HEK293T (cell line): ENCODE results near the gene ZCRB1.

Experiments
- ARNT ChIP-seq: fragments of 450-650 bp; IDR thresholded peaks from 2 replicates; pipeline ENCODE4 v1.6.1; 2017; ENCODE audit warnings: mild to moderate bottlenecking
- BHLHE40 ChIP-seq: fragments of 450-650 bp; IDR thresholded peaks from 2 replicates; pipeline ENCODE4 v1.6.1; 2016; ENCODE audit warnings: mild to moderate bottlenecking, moderate library complexity, borderline replicate concordance
- ELF4 ChIP-seq: fragments of 450-650 bp; IDR thresholded peaks from 2 replicates; pipeline ENCODE4 v1.6.1; 2017; ENCODE audit warnings: antibody characterized with exemption
- SUZ12 ChIP-seq: fragments of 450-650 bp; IDR thresholded peaks from 2 replicates; pipeline ENCODE4 v1.6.1; 2016; ENCODE audit warnings: mild to moderate bottlenecking
- TARDBP ChIP-seq: fragments of 450-650 bp; IDR thresholded peaks from 2 replicates; pipeline ENCODE4 v1.6.1; 2016

DNA sequence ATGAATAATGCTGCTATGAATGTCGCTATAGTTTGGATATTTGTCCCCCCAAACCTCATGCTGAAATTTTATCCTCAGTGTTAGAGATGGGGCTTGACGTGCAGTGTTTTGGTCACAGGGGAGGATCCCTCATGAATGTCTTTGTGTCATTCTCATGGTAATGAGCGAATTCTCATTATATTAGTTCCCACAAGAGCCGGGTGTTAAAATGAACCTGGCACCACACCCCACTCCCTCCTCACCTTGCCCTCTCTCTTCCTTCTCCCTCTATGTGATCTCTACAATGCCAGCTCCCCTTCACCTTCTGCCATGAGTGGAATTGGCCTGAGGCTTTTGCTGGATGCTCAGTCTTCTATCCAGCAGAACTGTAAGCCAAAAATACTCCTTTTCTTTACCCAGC lies 50.4 kb downstream of the ZCRB1 start:
- TF ChIP-seq TARDBP (no peak), BHLHE40 (no peak), ELF4 (no peak), SUZ12 (no peak), ARNT (no peak)
